HFF-Myc (cell line): ENCODE data around the gene PNMA1.

ENCODE experiments used
- DNase-seq: peaks from one replicate; pipeline ENCODE4 v3.0.0-alpha.2; 2011; ENCODE audit warnings: low read depth; ENCODE audit errors: extremely low read depth
- H3K4me3 ChIP-seq: replicated peaks from 2 replicates; pipeline ENCODE4 v1.5.1; 2011; ENCODE audit warnings: low read depth, mild to moderate bottlenecking, control low read depth, low read length
- TF ChIP-seq, protein P1 (sequence below): IDR thresholded peaks from 2 replicates; pipeline ENCODE4 v1.5.1; 2012; ENCODE audit warnings: mild to moderate bottlenecking, low read depth, low read length, control low read depth; ENCODE audit errors: missing control alignments

PNMA1 gene, protein sequence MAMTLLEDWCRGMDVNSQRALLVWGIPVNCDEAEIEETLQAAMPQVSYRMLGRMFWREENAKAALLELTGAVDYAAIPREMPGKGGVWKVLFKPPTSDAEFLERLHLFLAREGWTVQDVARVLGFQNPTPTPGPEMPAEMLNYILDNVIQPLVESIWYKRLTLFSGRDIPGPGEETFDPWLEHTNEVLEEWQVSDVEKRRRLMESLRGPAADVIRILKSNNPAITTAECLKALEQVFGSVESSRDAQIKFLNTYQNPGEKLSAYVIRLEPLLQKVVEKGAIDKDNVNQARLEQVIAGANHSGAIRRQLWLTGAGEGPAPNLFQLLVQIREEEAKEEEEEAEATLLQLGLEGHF

DNA sequence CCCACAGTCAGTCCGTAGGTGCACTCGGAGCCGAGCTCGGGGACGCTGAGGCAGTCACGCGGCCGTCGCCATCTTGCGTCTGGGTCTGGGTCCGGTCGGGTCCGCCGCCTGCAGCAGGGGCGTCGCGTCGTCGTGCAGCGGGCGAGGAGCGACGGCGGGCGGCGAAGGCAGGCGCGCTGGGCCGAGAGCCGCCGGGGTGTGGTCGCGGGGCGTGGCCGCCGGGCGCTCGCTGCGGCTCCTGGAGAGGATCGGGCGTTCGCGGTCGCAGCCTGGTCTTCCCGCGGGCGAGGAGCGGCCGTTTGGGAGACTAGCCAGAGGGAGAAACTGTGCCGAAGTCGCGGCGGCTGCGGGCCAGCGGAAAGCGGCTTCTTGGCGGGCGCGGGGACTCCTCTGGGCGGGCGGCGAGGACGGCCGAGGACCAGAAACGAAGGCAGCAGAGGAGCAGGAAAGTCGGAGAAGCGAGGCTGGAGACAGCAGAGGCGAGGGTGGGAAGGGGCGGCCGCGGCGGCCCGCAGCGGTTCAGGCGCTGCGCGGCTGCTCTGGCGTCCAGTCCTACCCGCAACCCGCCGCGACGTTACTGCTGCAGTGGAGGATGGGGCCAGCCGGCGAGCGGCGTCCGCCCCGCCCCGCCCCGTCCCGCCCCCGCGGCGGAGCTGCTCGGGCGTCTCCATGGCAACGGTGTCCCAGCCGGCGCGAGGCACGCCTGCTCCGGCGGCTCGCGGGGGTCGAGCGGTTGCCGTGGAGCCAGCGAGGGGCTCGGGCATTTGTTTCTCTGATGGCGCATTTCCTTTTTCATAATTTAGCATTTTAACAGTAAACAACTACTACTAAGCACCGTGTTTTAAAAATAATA lies at the start of gene PNMA1:
Gene PNMA1 (minus strand): TSS at position 582 of the 853 bp plus-strand sequence. CDS start 745 bp downstream, outside the sequence.
- no peak for DNase-seq
- TF ChIP-seq, protein P1, sequence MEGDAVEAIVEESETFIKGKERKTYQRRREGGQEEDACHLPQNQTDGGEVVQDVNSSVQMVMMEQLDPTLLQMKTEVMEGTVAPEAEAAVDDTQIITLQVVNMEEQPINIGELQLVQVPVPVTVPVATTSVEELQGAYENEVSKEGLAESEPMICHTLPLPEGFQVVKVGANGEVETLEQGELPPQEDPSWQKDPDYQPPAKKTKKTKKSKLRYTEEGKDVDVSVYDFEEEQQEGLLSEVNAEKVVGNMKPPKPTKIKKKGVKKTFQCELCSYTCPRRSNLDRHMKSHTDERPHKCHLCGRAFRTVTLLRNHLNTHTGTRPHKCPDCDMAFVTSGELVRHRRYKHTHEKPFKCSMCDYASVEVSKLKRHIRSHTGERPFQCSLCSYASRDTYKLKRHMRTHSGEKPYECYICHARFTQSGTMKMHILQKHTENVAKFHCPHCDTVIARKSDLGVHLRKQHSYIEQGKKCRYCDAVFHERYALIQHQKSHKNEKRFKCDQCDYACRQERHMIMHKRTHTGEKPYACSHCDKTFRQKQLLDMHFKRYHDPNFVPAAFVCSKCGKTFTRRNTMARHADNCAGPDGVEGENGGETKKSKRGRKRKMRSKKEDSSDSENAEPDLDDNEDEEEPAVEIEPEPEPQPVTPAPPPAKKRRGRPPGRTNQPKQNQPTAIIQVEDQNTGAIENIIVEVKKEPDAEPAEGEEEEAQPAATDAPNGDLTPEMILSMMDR = no peak

DNA sequence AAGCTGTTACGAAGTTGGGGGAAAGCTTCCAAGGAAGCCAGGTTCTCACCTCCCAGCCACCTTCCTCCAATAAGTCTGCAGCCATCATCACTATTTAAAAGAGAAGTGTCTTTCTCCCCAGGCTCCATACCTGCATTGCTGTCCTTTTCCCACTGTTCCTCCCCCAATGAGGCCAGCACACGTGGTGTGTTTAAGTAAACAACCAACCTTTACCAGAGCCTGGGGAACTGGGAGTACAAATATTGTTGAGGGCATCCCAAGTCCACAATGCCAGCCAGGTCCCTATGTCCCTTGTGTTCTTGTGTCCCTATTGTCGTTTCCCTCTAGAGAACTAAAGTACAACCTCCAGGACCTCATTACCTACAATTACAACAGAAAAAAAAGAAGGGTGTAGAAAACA lies 49.2 kb upstream of the PNMA1 start:
- TF ChIP-seq, protein P1 = no peak
- no peak overlapping the region for H3K4me3 ChIP-seq
- DNase-seq = no peak

More for the DNA sequence above, at the start of gene PNMA1:
- H3K4me3 ChIP-seq = peak within 1 kb of the TSS; percentile 92

DNA sequence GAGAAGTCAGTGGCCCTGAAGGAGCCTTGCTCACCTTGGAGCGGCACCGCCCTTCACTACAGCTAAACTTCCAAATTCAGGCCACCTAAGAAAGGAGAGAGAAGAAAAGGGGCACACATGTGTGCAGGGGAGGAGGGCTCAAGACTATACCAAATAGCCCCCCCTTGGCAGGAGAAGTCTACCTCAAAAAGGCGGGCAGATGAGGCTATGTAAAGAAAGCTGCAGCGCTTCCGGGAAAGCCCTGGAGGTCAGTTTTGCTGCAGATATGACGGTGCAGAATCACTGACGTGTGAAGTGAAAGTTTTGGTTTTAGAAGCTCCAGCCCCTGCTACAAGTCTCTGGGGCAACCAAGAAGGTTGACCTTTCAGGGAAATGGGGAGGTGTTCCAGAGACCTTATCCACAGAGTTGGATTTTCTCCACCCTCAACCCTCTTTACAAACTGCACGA lies 48.2 kb upstream of the PNMA1 start:
- TF ChIP-seq, protein P1 = no peak
- no peak for DNase-seq
- H3K4me3 ChIP-seq = no peak overlapping the region

DNA sequence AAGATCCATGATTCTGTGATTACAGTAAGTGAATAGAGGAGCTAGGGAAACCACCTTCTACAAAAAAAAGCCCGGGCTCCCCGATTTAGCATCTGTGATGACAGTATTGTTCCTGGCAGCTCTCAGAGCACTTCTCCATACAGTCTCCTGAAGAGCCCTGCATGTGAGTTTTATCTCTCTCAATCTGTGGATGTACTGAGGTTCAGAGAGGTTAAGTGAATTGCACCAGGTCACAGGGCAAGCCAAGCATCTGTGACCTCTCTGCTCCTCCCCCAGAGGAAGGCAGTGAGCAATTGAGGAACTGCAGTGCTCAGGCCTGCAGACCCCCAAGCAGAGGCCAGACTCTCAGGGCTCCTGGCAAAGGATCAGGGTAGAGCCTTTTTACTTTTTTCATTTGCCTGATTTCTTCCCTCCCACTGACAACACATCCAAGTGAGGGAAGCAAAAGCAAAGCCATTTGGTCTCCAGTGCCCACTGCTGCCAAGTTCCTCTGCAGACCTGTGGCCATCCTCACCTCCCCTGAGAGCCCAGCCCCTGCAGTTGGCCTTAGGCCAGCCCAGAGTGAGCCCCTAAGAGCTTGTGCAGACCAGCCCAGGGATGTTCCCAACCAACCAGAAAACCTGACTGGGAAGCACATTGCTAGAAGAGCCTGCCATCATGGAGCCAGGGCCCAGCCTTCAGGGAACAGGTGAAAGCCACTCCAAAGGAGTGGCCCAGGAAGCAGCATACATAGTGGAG lies 47.6 kb upstream of the PNMA1 start:
- DNase-seq = no peak
- H3K4me3 ChIP-seq = no peak overlapping the region
- TF ChIP-seq, protein P1 = no peak

DNA sequence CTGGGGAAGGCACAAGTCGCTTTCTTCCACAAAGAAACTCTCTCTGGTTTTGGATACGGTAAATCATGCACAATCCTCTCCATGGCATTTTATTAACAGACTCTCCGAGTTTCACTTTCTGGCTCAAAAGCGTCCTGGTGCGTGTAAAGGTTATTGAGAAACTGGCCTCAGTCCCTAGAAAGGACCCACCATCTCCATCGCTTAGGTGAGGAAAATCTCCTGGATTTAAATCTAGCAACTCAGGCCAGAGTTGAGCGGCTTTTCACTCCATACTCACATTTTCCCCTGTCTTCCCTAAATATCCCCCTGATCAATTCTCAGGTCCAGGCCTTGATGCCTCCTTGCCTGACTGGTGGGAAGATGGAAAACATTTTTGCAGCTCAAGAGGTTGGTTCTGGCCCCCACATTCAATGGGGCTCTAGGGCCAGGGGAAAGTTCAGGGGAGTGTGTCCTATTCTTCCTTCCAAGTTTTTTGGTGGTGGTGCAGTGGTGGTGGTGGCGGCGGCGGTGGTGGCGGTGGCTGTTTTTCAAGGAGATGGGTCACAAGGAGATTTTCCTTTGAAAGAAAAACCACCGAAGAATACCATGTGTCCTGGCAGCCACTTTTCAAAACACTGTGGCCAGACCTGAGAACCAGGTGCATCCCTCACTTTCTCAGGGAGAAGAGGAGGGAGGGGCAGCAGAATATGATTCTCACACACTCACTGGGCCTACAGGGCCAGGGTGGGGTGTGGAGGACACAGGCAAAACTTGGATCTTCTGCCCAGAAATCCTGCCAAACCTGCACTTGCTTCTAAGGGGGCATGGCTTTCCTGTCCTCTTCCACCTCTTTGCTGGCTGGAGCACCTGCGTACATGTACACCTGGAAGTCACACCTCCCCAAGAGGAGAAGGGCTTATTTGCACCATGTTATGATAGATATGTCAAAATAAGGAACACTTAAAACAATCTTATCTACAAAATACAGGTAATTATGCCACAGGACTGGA lies 46.7 kb upstream of the PNMA1 start:
- TF ChIP-seq, protein P1 = no peak
- DNase-seq = no peak
- peak overlapping the region; percentile 73 for H3K4me3 ChIP-seq
